HepG2 (cell line): ENCODE results near the gene PDPK1. TPM values are rescaled to one million over a fixed set of nuclear protein-coding genes. Genes with fewer than 3 reads are reported as not detected.

Source experiments
- ATAC-seq: fragments of 200-7000 bp; cut with Tn5 transposase; 3 replicates; pipeline ENCODE4 v1.9.1; 2020; ENCODE audit warnings: mild to moderate bottlenecking, moderate library complexity
- BruUV-seq: library from RNA; stranded (reverse); fragments of 400-500 nt; replicated peaks from 2 replicates; lab custom pipeline; 2021; lab: Mats Ljungman, UMichigan
- CTCF ChIA-PET: fragments of 300-600 bp; formaldehyde crosslinking; extraction: SDS; loops from one replicate; lab custom pipeline; 2021; ENCODE audit warnings: low total read pairs, inconsistent platforms, low intra/inter-chr PET ratio; lab: Yijun Ruan, JAX
- POLR2A ChIA-PET: fragments of 350-600 bp; sonication (Branson Sonifier 250); formaldehyde crosslinking; loops from one replicate; lab custom pipeline; 2020; ENCODE audit warnings: antibody characterized with exemption, inconsistent platforms; lab: Yijun Ruan, JAX
- DNase-seq: peaks from one replicate; pipeline ENCODE4 v3.0.0-alpha.2; 2015; ENCODE audit warnings: low spot score
- FAIRE-seq: peaks from 3 replicates; lab custom pipeline; 2011; peaks lifted over from hg19 to GRCh38; lab: Jason Lieb, UNC
- H2AFZ ChIP-seq: one replicate; pipeline ENCODE4 v1.6.1; 2011; ENCODE audit warnings: low read length, inconsistent platforms
- H3K27ac ChIP-seq: fragments of 300-600 bp; 3 replicates; pipeline ENCODE4 v1.8.0; 2011; ENCODE audit warnings: mixed run types, mild to moderate bottlenecking, mixed read lengths, low read length, inconsistent platforms; ENCODE audit not compliant: insufficient read depth; ENCODE audit errors: extremely low read length
- H3K27me3 ChIP-seq, 2 experiments: fragments of 200-600 bp in 1 of 2; 2 replicates in 1 of 2; 3 replicates in 1 of 2; pipeline versions ENCODE4 v1.6.0 to v1.8.0; 2011; ENCODE audit warnings: low read length in 2 of 2, mild to moderate bottlenecking in 2 of 2, moderate library complexity in 2 of 2, inconsistent platforms in 1 of 2; ENCODE audit not compliant: insufficient read depth in 2 of 2, control insufficient read depth in 1 of 2
- H3K36me3 ChIP-seq, 2 experiments: fragments of 200-600 bp in 1 of 2; replicated peaks in 1 of 2; 2 replicates in 1 of 2; 3 replicates in 1 of 2; pipeline versions ENCODE4 v1.5.1 to v1.8.0; 2011; ENCODE audit warnings: low read length in 2 of 2, inconsistent platforms in 1 of 2; ENCODE audit not compliant: insufficient read depth in 2 of 2, control insufficient read depth in 1 of 2
- H3K4me1 ChIP-seq: 2 replicates; pipeline ENCODE4 v1.5.1; 2012; ENCODE audit warnings: low read length, inconsistent platforms; ENCODE audit not compliant: insufficient read depth
- H3K4me2 ChIP-seq: 2 replicates; pipeline ENCODE4 v1.6.0; 2011; ENCODE audit warnings: low read depth, low read length, inconsistent platforms
- H3K4me3 ChIP-seq, 3 experiments: fragments of 200-600 bp in 1 of 3; sonication (generic), shearing (Covaris generic) in 1 of 3; replicated peaks in 1 of 3; 2 replicates each; pipeline ENCODE4 v1.5.1; 2011 to 2016; ENCODE audit warnings: low read length in 3 of 3, inconsistent platforms in 2 of 3, low read depth in 2 of 3, mild to moderate bottlenecking in 2 of 3, control low read depth in 1 of 3, mixed read lengths in 1 of 3; ENCODE audit not compliant: insufficient read depth in 1 of 3
- H3K79me2 ChIP-seq: one replicate; pipeline ENCODE4 v1.6.1; 2011; ENCODE audit warnings: low read length, inconsistent platforms; ENCODE audit not compliant: insufficient read depth
- H3K9ac ChIP-seq: 2 replicates; pipeline ENCODE4 v1.6.0; 2011; ENCODE audit warnings: mild to moderate bottlenecking, low read depth, low read length, inconsistent platforms; ENCODE audit not compliant: insufficient read depth
- H3K9me3 ChIP-seq: 2 replicates; pipeline ENCODE4 v1.5.1; 2012; ENCODE audit warnings: mild to moderate bottlenecking, low read length
- H4K20me1 ChIP-seq: 2 replicates; pipeline ENCODE4 v1.6.0; 2011; ENCODE audit warnings: inconsistent platforms, mild to moderate bottlenecking, low read length, moderate library complexity; ENCODE audit not compliant: insufficient read depth
- MIXL1 ChIP-seq: IDR thresholded peaks from 2 replicates; pipeline ENCODE4 v1.6.1; 2016
- POLR2AphosphoS2 ChIP-seq: IDR thresholded peaks from 2 replicates; pipeline ENCODE4 v1.6.1; 2011; ENCODE audit warnings: low read depth, low read length, improper control_type of control experiment
- TEAD2 ChIP-seq: sonication (generic); formaldehyde crosslinking; IDR thresholded peaks from 2 replicates; pipeline ENCODE4 v1.9.0; 2021; ENCODE audit warnings: missing genetic modification reagents
- ZNF260 ChIP-seq: sonication (generic); formaldehyde crosslinking; IDR thresholded peaks from 2 replicates; pipeline ENCODE4 v1.4.0; 2020; ENCODE audit warnings: missing genetic modification reagents, low read depth, mild to moderate bottlenecking, borderline replicate concordance
- ZNF562 ChIP-seq: sonication (generic); formaldehyde crosslinking; IDR thresholded peaks from 2 replicates; pipeline ENCODE4 v1.8.0; 2022; ENCODE audit warnings: missing genetic modification reagents, borderline replicate concordance
- ZSCAN25 ChIP-seq: sonication (generic); formaldehyde crosslinking; IDR thresholded peaks from 2 replicates; pipeline ENCODE4 v1.8.0; 2022; ENCODE audit warnings: mild to moderate bottlenecking, missing genetic modification reagents
- WGBS: methylation state at CpG from one replicate; pipeline ENCODE4 v1.1.6; 2017; ENCODE audit warnings: low lambda C conversion rate; 5-methylcytosine and 5-hydroxymethylcytosine counted together
- in situ Hi-C: cut with HindIII; loops from 2 replicates; pipeline ENCODE4 v1.10.0; 2017; ENCODE audit warnings: low pct_unique_long_range_greater_than_20kb; ENCODE audit not compliant: extremely low pct_ligation_motif_present
- intact Hi-C: fragments of 100-400 bp; cut with micrococcal nuclease; formaldehyde crosslinking; loops from one replicate; pipeline ENCODE4 v1.10.0; 2022; ENCODE audit not compliant: unreplicated experiment
- polyA plus RNA-seq, 8 experiments: library from polyadenylated mRNA; depleted of rRNA in 3 of 8; stranded (reverse) in 7 of 8; unstranded in 1 of 8; fragments of >200 nt; fragmentation: Illumina TruSeq in 4 of 8; extraction: Trizol in 4 of 8; gene quantifications; 2 replicates each; pipeline versions ENCODE4 v1.2.1 to v1.2.3, GENCODE V29; 2011 to 2016; ENCODE audit warnings: low read depth in 4 of 8, missing spikeins in 1 of 8, mixed read lengths in 1 of 8; ENCODE audit not compliant: insufficient read depth in 1 of 8
- total RNA-seq, 5 experiments: library from RNA; depleted of rRNA; stranded (reverse); fragments of >200 nt; fragmentation: Illumina TruSeq; extraction: Trizol; gene quantifications; 2 replicates each; pipeline ENCODE4 v1.2.3, GENCODE V29; 2016; ENCODE audit warnings: low read depth in 1 of 5
- TF ChIP-seq, protein P1 (sequence below): sonication (generic); formaldehyde crosslinking; conservative IDR thresholded peaks from 2 replicates; pipeline ENCODE4 v1.8.0; 2022; ENCODE audit warnings: missing genetic modification reagents
- TF ChIP-seq, protein P2 (sequence below): sonication (generic); formaldehyde crosslinking; IDR thresholded peaks from 2 replicates; pipeline ENCODE4 v1.4.0; 2020; ENCODE audit warnings: missing genetic modification reagents
- TF ChIP-seq, protein P3 (sequence below): sonication (generic); formaldehyde crosslinking; IDR thresholded peaks from 2 replicates; pipeline ENCODE4 v1.8.0; 2022; ENCODE audit warnings: mild to moderate bottlenecking, missing genetic modification reagents, borderline replicate concordance
- TF ChIP-seq, protein P4 (sequence below): sonication (generic); formaldehyde crosslinking; IDR thresholded peaks from 2 replicates; pipeline ENCODE4 v1.5.0; 2020; ENCODE audit warnings: mild to moderate bottlenecking, missing genetic modification reagents
- TF ChIP-seq, protein P5 (sequence below): sonication (generic); formaldehyde crosslinking; IDR thresholded peaks from 2 replicates; pipeline ENCODE4 v1.5.1; 2020; ENCODE audit warnings: missing genetic modification reagents, mild to moderate bottlenecking, borderline replicate concordance
- TF ChIP-seq, protein P6 (sequence below): fragments of 450-650 bp; IDR thresholded peaks from 2 replicates; pipeline ENCODE4 v1.6.1; 2016

The PDPK1 gene
- total and polyA plus RNA-seq, 2 of the 13 experiments (the other 11 are each of a cell fraction or from before 2014, with no cell fraction given), result 59.6 to 129 TPM

DNA sequence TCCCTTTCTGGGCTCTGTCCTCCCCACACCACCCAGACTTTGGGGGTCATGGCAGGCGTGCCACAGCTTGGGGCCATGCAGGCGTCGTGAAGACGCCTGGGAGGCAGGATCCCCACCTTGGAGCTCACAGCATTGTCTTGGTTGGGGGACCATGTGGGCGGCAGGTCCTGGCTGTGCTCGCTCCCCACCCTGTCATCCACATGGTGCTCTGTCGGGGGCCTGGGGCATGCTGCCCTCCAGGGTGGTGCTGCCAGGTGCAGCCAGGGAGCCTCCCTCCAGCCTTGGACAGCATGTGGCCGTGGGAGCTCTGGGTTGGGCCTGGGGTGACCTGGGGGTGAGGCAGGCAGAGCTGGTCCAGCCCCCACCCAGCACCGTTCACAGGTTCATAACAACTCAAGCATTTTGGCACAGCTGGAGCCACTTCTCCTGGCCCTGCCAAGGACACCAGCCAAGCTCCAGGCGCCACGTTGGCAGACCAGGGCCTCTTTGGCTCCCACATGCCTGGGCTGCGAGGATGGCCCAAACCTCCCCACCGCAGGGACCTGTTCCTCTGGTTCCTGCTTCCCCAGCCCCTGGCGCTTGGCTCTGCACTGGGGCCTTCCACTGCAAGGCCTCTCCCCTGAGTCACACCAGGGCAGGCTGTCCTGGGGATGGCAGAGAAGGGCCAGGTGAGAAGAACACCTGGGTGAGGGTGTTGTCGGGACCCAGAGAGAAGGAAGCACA lies 39.1 kb upstream of the PDPK1 start:
- Histone ChIP-seq H3K27ac (no peak overlapping the region), H3K79me2 (no peaks in the 10 kb centered on the region), H3K9ac (no peak overlapping the region), H3K9me3 (no peaks in the 10 kb centered on the region), H4K20me1 (no peaks in the 10 kb centered on the region), H3K27me3 (no peaks in the 10 kb centered on the region), H3K36me3 (peaks cover 14 to 29% of the 10 kb centered on the region in 2 experiments; a peak in 4 of 5 replicates), H3K4me1 (peaks cover 22% of the 10 kb centered on the region), H3K4me3 (no peak overlapping the region), H3K4me2 (no peak overlapping the region), H2AFZ (no peak overlapping the region)
- CTCF ChIA-PET, result no interaction called here
- no peak for ATAC-seq
- intact Hi-C loops, result no loop called here
- in situ Hi-C loops, result no loop called here
- DNase-seq, result no peak
- WGBS, result 94% methylated on average over 7 of the region's 15 CpGs
- POLR2A ChIA-PET, result no interaction called here
- no peak for FAIRE-seq
- BruUV-seq, result no TSS peak
- TF ChIP-seq, protein P1, sequence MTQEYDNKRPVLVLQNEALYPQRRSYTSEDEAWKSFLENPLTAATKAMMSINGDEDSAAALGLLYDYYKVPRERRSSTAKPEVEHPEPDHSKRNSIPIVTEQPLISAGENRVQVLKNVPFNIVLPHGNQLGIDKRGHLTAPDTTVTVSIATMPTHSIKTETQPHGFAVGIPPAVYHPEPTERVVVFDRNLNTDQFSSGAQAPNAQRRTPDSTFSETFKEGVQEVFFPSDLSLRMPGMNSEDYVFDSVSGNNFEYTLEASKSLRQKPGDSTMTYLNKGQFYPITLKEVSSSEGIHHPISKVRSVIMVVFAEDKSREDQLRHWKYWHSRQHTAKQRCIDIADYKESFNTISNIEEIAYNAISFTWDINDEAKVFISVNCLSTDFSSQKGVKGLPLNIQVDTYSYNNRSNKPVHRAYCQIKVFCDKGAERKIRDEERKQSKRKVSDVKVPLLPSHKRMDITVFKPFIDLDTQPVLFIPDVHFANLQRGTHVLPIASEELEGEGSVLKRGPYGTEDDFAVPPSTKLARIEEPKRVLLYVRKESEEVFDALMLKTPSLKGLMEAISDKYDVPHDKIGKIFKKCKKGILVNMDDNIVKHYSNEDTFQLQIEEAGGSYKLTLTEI (CRISPR knock-in tag), result no peak
- TF ChIP-seq TEAD2 (CRISPR knock-in tag) (no peak), ZNF562 (CRISPR knock-in tag) (no peak), MIXL1 (CRISPR knock-in tag) (no peak), ZNF260 (CRISPR knock-in tag) (no peak), ZSCAN25 (no peak), POLR2AphosphoS2 (no peak)
- TF ChIP-seq, protein P2, sequence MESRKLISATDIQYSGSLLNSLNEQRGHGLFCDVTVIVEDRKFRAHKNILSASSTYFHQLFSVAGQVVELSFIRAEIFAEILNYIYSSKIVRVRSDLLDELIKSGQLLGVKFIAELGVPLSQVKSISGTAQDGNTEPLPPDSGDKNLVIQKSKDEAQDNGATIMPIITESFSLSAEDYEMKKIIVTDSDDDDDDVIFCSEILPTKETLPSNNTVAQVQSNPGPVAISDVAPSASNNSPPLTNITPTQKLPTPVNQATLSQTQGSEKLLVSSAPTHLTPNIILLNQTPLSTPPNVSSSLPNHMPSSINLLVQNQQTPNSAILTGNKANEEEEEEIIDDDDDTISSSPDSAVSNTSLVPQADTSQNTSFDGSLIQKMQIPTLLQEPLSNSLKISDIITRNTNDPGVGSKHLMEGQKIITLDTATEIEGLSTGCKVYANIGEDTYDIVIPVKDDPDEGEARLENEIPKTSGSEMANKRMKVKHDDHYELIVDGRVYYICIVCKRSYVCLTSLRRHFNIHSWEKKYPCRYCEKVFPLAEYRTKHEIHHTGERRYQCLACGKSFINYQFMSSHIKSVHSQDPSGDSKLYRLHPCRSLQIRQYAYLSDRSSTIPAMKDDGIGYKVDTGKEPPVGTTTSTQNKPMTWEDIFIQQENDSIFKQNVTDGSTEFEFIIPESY (CRISPR knock-in tag), result no peak
- TF ChIP-seq, protein P3, sequence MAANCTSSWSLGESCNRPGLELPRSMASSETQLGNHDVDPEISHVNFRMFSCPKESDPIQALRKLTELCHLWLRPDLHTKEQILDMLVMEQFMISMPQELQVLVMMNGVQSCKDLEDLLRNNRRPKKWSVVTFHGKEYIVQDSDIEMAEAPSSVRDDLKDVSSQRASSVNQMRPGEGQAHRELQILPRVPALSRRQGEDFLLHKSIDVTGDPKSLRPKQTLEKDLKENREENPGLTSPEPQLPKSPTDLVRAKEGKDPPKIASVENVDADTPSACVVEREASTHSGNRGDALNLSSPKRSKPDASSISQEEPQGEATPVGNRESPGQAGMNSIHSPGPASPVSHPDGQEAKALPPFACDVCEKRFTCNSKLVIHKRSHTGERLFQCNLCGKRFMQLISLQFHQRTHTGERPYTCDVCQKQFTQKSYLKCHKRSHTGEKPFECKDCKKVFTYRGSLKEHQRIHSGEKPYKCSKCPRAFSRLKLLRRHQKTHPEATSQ (CRISPR knock-in tag), result no peak
- TF ChIP-seq, protein P4, sequence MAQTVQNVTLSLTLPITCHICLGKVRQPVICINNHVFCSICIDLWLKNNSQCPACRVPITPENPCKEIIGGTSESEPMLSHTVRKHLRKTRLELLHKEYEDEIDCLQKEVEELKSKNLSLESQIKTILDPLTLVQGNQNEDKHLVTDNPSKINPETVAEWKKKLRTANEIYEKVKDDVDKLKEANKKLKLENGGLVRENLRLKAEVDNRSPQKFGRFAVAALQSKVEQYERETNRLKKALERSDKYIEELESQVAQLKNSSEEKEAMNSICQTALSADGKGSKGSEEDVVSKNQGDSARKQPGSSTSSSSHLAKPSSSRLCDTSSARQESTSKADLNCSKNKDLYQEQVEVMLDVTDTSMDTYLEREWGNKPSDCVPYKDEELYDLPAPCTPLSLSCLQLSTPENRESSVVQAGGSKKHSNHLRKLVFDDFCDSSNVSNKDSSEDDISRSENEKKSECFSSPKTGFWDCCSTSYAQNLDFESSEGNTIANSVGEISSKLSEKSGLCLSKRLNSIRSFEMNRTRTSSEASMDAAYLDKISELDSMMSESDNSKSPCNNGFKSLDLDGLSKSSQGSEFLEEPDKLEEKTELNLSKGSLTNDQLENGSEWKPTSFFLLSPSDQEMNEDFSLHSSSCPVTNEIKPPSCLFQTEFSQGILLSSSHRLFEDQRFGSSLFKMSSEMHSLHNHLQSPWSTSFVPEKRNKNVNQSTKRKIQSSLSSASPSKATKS (CRISPR knock-in tag), result no peak
- TF ChIP-seq, protein P5, sequence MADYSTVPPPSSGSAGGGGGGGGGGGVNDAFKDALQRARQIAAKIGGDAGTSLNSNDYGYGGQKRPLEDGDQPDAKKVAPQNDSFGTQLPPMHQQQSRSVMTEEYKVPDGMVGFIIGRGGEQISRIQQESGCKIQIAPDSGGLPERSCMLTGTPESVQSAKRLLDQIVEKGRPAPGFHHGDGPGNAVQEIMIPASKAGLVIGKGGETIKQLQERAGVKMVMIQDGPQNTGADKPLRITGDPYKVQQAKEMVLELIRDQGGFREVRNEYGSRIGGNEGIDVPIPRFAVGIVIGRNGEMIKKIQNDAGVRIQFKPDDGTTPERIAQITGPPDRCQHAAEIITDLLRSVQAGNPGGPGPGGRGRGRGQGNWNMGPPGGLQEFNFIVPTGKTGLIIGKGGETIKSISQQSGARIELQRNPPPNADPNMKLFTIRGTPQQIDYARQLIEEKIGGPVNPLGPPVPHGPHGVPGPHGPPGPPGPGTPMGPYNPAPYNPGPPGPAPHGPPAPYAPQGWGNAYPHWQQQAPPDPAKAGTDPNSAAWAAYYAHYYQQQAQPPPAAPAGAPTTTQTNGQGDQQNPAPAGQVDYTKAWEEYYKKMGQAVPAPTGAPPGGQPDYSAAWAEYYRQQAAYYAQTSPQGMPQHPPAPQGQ (CRISPR knock-in tag), result no peak
- TF ChIP-seq, protein P6, sequence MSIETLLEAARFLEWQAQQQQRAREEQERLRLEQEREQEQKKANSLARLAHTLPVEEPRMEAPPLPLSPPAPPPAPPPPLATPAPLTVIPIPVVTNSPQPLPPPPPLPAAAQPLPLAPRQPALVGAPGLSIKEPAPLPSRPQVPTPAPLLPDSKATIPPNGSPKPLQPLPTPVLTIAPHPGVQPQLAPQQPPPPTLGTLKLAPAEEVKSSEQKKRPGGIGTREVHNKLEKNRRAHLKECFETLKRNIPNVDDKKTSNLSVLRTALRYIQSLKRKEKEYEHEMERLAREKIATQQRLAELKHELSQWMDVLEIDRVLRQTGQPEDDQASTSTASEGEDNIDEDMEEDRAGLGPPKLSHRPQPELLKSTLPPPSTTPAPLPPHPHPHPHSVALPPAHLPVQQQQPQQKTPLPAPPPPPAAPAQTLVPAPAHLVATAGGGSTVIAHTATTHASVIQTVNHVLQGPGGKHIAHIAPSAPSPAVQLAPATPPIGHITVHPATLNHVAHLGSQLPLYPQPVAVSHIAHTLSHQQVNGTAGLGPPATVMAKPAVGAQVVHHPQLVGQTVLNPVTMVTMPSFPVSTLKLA, result no peak
